ENCODE data around the gene FBLN2. TPM values are rescaled to one million over a fixed set of nuclear protein-coding genes. Genes with fewer than 3 reads are reported as not detected.

FBLN2 gene
- total and polyA plus RNA-seq, 2 of the 4 experiments (the other 2 are of a cell fraction): 11.8 to 60.8 TPM

- Histone ChIP-seq H4K5ac (ENCODE audit: low read depth, low read length) (no peak overlapping the region), H2BK15ac (ENCODE audit: low read depth, low read length) (no peak overlapping the region), H2BK120ac (ENCODE audit: low read depth, low read length) (no peak overlapping the region), H3K23ac (ENCODE audit: low read depth, low read length) (no peak overlapping the region), H4K20me1 (ENCODE audit: insufficient read depth, low read length) (no peaks in the 10 kb centered on the region), H3K14ac (replicated peaks; ENCODE audit: low read depth, low read length) (no peak overlapping the region), H3K27ac (ENCODE audit: insufficient read depth, low read length) (no peak overlapping the region), H3K27me3 (ENCODE audit: control insufficient read depth, insufficient read depth, low read length) (no peaks in the 10 kb centered on the region), H4K91ac (ENCODE audit: insufficient read depth, low read depth, low read length) (no peak overlapping the region), H3K18ac (ENCODE audit: low read depth, low read length) (no peak overlapping the region), H3K4me1 (ENCODE audit: control insufficient read depth, insufficient read depth, low read length) (no peaks in the 10 kb centered on the region), H3K36me3 (ENCODE audit: control insufficient read depth, insufficient read depth, low read length) (no peaks in the 10 kb centered on the region), H3K9me1 (ENCODE audit: insufficient read depth, low read length) (peaks cover 3% of the 10 kb centered on the region; the same call in 1 of the 2 replicates), H3K79me1 (ENCODE audit: low read depth in 1 of 2, low read length in 2 of 2) (no peaks in the 10 kb centered on the region), H2AK5ac (ENCODE audit: low read depth, low read length) (no peak overlapping the region), H2AFZ (replicated peaks; ENCODE audit: low read length, poor library complexity) (no peak overlapping the region), H2AK9ac (replicated peaks; ENCODE audit: low read depth, low read length, poor library complexity) (peak overlapping the region; percentile 12), H3K4me3 (ENCODE audit: insufficient read depth, low read depth, low read length) (no peak overlapping the region), H2BK5ac (ENCODE audit: low read depth, low read length, poor library complexity, severe bottlenecking) (no peak overlapping the region), H4K8ac (ENCODE audit: low read depth in 2 of 2, low read length in 2 of 2) (no peak overlapping the region), H3K4me2 (ENCODE audit: low read depth, low read length) (no peak overlapping the region), H3K4ac (ENCODE audit: low read depth, low read length) (no peak overlapping the region), H3K9ac (ENCODE audit: low read depth, low read length) (no peak overlapping the region), H3K56ac (ENCODE audit: extremely low read depth, insufficient read depth, low read length) (no peak overlapping the region), H3K9me3 (ENCODE audit: control insufficient read depth, insufficient read depth, low read length) (no peaks in the 10 kb centered on the region), H2BK20ac (ENCODE audit: low read depth, low read length) (no peak overlapping the region)
- no peak for ATAC-seq (ENCODE audit: low read depth)
- intact Hi-C loops (cut with micrococcal nuclease): no loop called here
- in situ Hi-C loops (cut with MboI; ENCODE audit: low sequenced_read_pairs): no loop called here
- CTCF ChIA-PET: no interaction called here
- no peak for DNase-seq
- no peak for TF ChIP-seq FOS (IDR thresholded peaks at IDR 0.05; ENCODE audit: low read depth, low read length)
- no peak for TF ChIP-seq ELK1 (IDR thresholded peaks at IDR 0.05; ENCODE audit: borderline replicate concordance, low read depth, low read length)
- no peak for TF ChIP-seq CTCF (conservative IDR thresholded peaks at IDR 0.05; ENCODE audit: low read depth, low read length)
- no peak for TF ChIP-seq BHLHE40 (IDR thresholded peaks at IDR 0.05; ENCODE audit: low read depth, low read length)
- no peak for TF ChIP-seq MAZ (IDR thresholded peaks at IDR 0.05; ENCODE audit: borderline replicate concordance, low read depth, low read length)
- no peak for TF ChIP-seq POLR2A (IDR thresholded peaks at IDR 0.05; ENCODE audit: low read depth, low read length)
- no peak for TF ChIP-seq RAD21 (IDR thresholded peaks at IDR 0.05; ENCODE audit: low read length)
- TF ChIP-seq, protein P1, sequence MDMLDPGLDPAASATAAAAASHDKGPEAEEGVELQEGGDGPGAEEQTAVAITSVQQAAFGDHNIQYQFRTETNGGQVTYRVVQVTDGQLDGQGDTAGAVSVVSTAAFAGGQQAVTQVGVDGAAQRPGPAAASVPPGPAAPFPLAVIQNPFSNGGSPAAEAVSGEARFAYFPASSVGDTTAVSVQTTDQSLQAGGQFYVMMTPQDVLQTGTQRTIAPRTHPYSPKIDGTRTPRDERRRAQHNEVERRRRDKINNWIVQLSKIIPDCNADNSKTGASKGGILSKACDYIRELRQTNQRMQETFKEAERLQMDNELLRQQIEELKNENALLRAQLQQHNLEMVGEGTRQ (IDR thresholded peaks at IDR 0.05; ENCODE audit: low read depth, low read length): no peak
- no peak for TF ChIP-seq CHD1 (IDR thresholded peaks at IDR 0.05; ENCODE audit: low read depth, low read length)
- TF ChIP-seq MXI1 (IDR thresholded peaks at IDR 0.05; ENCODE audit: borderline replicate concordance, low read depth, low read length): no peak
- no peak for TF ChIP-seq RCOR1 (IDR thresholded peaks at IDR 0.05; ENCODE audit: insufficient replicate concordance, low read length)
- no peak for TF ChIP-seq MAFK (IDR thresholded peaks at IDR 0.05; ENCODE audit: low read depth, low read length)
- no peak for TF ChIP-seq NFE2L2 (IDR thresholded peaks at IDR 0.05; ENCODE audit: low read depth, low read length)
- TF ChIP-seq CEBPB (IDR thresholded peaks at IDR 0.05; ENCODE audit: low read depth, low read length): no peak
- TF ChIP-seq SMC3 (IDR thresholded peaks at IDR 0.05; ENCODE audit: low read depth, low read length): no peak
- no peak for TF ChIP-seq RFX5 (IDR thresholded peaks at IDR 0.05; ENCODE audit: low read depth, low read length)
- no TSS peak for BruUV-seq (replicated peaks)
- dilution Hi-C loops (cut with HindIII; ENCODE audit: low sequenced_read_pairs, unreplicated experiment): no loop called here
- WGBS, 2 experiments (ENCODE audit: extremely low coverage in 2 of 2, insufficient read length in 1 of 2): 75% methylated on average over 4 of the region's 7 CpGs; no CpG with 5 or more reads in 1 of the 2 experiments
- POLR2A ChIA-PET (ENCODE audit: unreplicated experiment): no interaction called here
Observed at GRCh38 chr3:13610006-13610570, 61.2 kb downstream of the FBLN2 start.

Measured in IMR-90 (cell line).